Fibroblast of pulmonary artery (primary cell): ENCODE data around the gene ALK.
A peak's percentile ranks its signal among the peaks of the same experiment; 100 is the strongest.

ENCODE experiments used
- DNase-seq: peaks from one replicate; pipeline ENCODE4 v3.0.0-alpha.2; 2010; ENCODE audit warnings: low read depth
- H3K4me3 ChIP-seq: replicated peaks from 2 replicates; pipeline ENCODE4 v1.5.1; 2011; ENCODE audit warnings: low read depth, mild to moderate bottlenecking, control low read depth, low read length, moderate library complexity
- CTCF ChIP-seq: IDR thresholded peaks from 2 replicates; pipeline ENCODE4 v1.5.1; 2011; ENCODE audit warnings: mild to moderate bottlenecking, control low read depth, low read length, inconsistent platforms; ENCODE audit errors: missing control alignments

Gene ALK

GRCh38 chr2:29226808-29227207 is 694.6 kb downstream of the ALK start:
- DNase-seq: no peak
- no peak overlapping the region for H3K4me3 ChIP-seq
- TF ChIP-seq CTCF: no peak

GRCh38 chr2:29226375-29226774 is 695.0 kb downstream of the ALK start:
- no peak for TF ChIP-seq CTCF
- DNase-seq: no peak
- H3K4me3 ChIP-seq: no peak overlapping the region

- H3K4me3 ChIP-seq: no peak overlapping the region
- no peak for DNase-seq
- no peak for TF ChIP-seq CTCF
Measured at GRCh38 chr2:29225814-29226213, 695.6 kb downstream of the ALK start.

- no peak for TF ChIP-seq CTCF
- no peak overlapping the region for H3K4me3 ChIP-seq
- no peak for DNase-seq
Measured at GRCh38 chr2:29224693-29225551, 696.5 kb downstream of the ALK start.

- TF ChIP-seq CTCF: no peak
- peak; percentile 66 for DNase-seq
- H3K4me3 ChIP-seq: no peak overlapping the region
Measured at GRCh38 chr2:29223851-29224692, 697.3 kb downstream of the ALK start.

- no peak overlapping the region for H3K4me3 ChIP-seq
- TF ChIP-seq CTCF: no peak
- no peak for DNase-seq
Measured at GRCh38 chr2:29223257-29223656, 698.1 kb downstream of the ALK start.
